ENCODE data around the gene ZFHX3. TPM values are rescaled to one million over a fixed set of nuclear protein-coding genes. Genes with fewer than 3 reads are reported as not detected.
A peak's percentile ranks its signal among the peaks of the same experiment; 100 is the strongest.
"Not testable (repeated sequence)": the region's sequence is repeated elsewhere in the genome, so short reads cannot be mapped to it uniquely, and the experiment has no call there.

The ZFHX3 gene
- total RNA-seq, 1 donor from 2014 or later: 2.3 TPM

- not testable (repeated sequence) for DNase-seq
Measured at GRCh38 chr16:72995882-72996270, 52.1 kb downstream of the ZFHX3 start.

GRCh38 chr16:72995151-72995881 is 52.6 kb downstream of the ZFHX3 start:
- no peak for DNase-seq

GRCh38 chr16:72992142-72992601 is 55.8 kb downstream of the ZFHX3 start:
- DNase-seq: no peak

- DNase-seq: no peak
Measured at GRCh38 chr16:72991644-72992043, 56.3 kb downstream of the ZFHX3 start.

GRCh38 chr16:72991211-72991610 is 56.7 kb downstream of the ZFHX3 start:
- DNase-seq: no peak

GRCh38 chr16:72990571-72990970 is 57.4 kb downstream of the ZFHX3 start:
- DNase-seq: no peak

GRCh38 chr16:72989579-72990551 is 58.1 kb downstream of the ZFHX3 start:
- peak; percentile 7 for DNase-seq

- DNase-seq: not testable (repeated sequence)
Measured at GRCh38 chr16:72989203-72989578, 58.7 kb downstream of the ZFHX3 start.

- DNase-seq: no peak
Measured at GRCh38 chr16:72988569-72988968, 59.4 kb downstream of the ZFHX3 start.

- DNase-seq: no peak
Measured at GRCh38 chr16:72987480-72987901, 60.4 kb downstream of the ZFHX3 start.

GRCh38 chr16:72985995-72986394 is 61.9 kb downstream of the ZFHX3 start:
- no peak for DNase-seq

GRCh38 chr16:72985148-72985941 is 62.6 kb downstream of the ZFHX3 start:
- DNase-seq: no peak

GRCh38 chr16:72983728-72984350 is 64.1 kb downstream of the ZFHX3 start:
- DNase-seq: no peak

- DNase-seq: no peak
Measured at GRCh38 chr16:72983241-72983640, 64.7 kb downstream of the ZFHX3 start.

- DNase-seq: no peak
Measured at GRCh38 chr16:72979974-72980373, 68.0 kb downstream of the ZFHX3 start.

GRCh38 chr16:72978212-72978611 is 69.7 kb downstream of the ZFHX3 start:
- no peak for DNase-seq

- DNase-seq: no peak
Measured at GRCh38 chr16:72977127-72977526, 70.8 kb downstream of the ZFHX3 start.

- no peak for DNase-seq
Measured at GRCh38 chr16:72976438-72977064, 71.4 kb downstream of the ZFHX3 start.

- no peak for DNase-seq
Measured at GRCh38 chr16:72975809-72976437, 72.0 kb downstream of the ZFHX3 start.

GRCh38 chr16:72974142-72974769 is 73.7 kb downstream of the ZFHX3 start:
- DNase-seq: no peak

Data from occipital lobe (tissue), 2 donors.